ENCODE data around the gene DSCAM. TPM values are rescaled to one million over a fixed set of nuclear protein-coding genes. Genes with fewer than 3 reads are reported as not detected.

DSCAM gene
- total RNA-seq, 1 donor from 2014 or later: 0.21 TPM

GRCh38 chr21:40680311-40680710 lies 166.6 kb downstream of the DSCAM start:
- no peak overlapping the region for H3K4me3 Mint-ChIP-seq (ENCODE audit: unreplicated experiment)
- H3K27me3 Mint-ChIP-seq (ENCODE audit: unreplicated experiment): no peaks in the 10 kb centered on the region
- H3K36me3 Mint-ChIP-seq (ENCODE audit: low read depth, unreplicated experiment): peaks cover 10% of the 10 kb centered on the region
- no peaks in the 10 kb centered on the region for H3K4me1 Mint-ChIP-seq (ENCODE audit: unreplicated experiment)
- DNase-seq (ENCODE audit: low spot score): no peak
- TF ChIP-seq CTCF (IDR thresholded peaks at IDR 0.05; ENCODE audit: unreplicated experiment): no peak
- peaks cover 25% of the 10 kb centered on the region for H3K9me3 Mint-ChIP-seq (ENCODE audit: unreplicated experiment)
- no peak overlapping the region for H3K27ac Mint-ChIP-seq (ENCODE audit: unreplicated experiment)

- no peak for TF ChIP-seq CTCF (IDR thresholded peaks at IDR 0.05; ENCODE audit: unreplicated experiment)
- DNase-seq (ENCODE audit: low spot score): no peak
- no peak overlapping the region for H3K4me3 Mint-ChIP-seq (ENCODE audit: unreplicated experiment)
- no peaks in the 10 kb centered on the region for H3K4me1 Mint-ChIP-seq (ENCODE audit: unreplicated experiment)
- peaks cover 18% of the 10 kb centered on the region for H3K9me3 Mint-ChIP-seq (ENCODE audit: unreplicated experiment)
- H3K27ac Mint-ChIP-seq (ENCODE audit: unreplicated experiment): no peak overlapping the region
- peaks cover 6% of the 10 kb centered on the region for H3K36me3 Mint-ChIP-seq (ENCODE audit: low read depth, unreplicated experiment)
- no peaks in the 10 kb centered on the region for H3K27me3 Mint-ChIP-seq (ENCODE audit: unreplicated experiment)
These were observed 168.2 kb downstream of the DSCAM start for GRCh38 chr21:40678681-40679284.

- H3K36me3 Mint-ChIP-seq (ENCODE audit: low read depth, unreplicated experiment): no peaks in the 10 kb centered on the region
- no peak overlapping the region for H3K4me3 Mint-ChIP-seq (ENCODE audit: unreplicated experiment)
- DNase-seq (ENCODE audit: low spot score): no peak
- peaks cover 2% of the 10 kb centered on the region for H3K27me3 Mint-ChIP-seq (ENCODE audit: unreplicated experiment)
- no peak overlapping the region for H3K27ac Mint-ChIP-seq (ENCODE audit: unreplicated experiment)
- no peaks in the 10 kb centered on the region for H3K4me1 Mint-ChIP-seq (ENCODE audit: unreplicated experiment)
- H3K9me3 Mint-ChIP-seq (ENCODE audit: unreplicated experiment): peaks cover 19% of the 10 kb centered on the region
- no peak for TF ChIP-seq CTCF (IDR thresholded peaks at IDR 0.05; ENCODE audit: unreplicated experiment)
These were observed 171.9 kb downstream of the DSCAM start for GRCh38 chr21:40675017-40675416.

GRCh38 chr21:40672602-40673001 lies 174.4 kb downstream of the DSCAM start:
- H3K4me3 Mint-ChIP-seq (ENCODE audit: unreplicated experiment): no peak overlapping the region
- no peak for DNase-seq (ENCODE audit: low spot score)
- peaks cover 22% of the 10 kb centered on the region for H3K9me3 Mint-ChIP-seq (ENCODE audit: unreplicated experiment)
- H3K27me3 Mint-ChIP-seq (ENCODE audit: unreplicated experiment): peaks cover 2% of the 10 kb centered on the region
- peaks cover 2% of the 10 kb centered on the region for H3K36me3 Mint-ChIP-seq (ENCODE audit: low read depth, unreplicated experiment)
- no peak for TF ChIP-seq CTCF (IDR thresholded peaks at IDR 0.05; ENCODE audit: unreplicated experiment)
- H3K4me1 Mint-ChIP-seq (ENCODE audit: unreplicated experiment): no peaks in the 10 kb centered on the region
- H3K27ac Mint-ChIP-seq (ENCODE audit: unreplicated experiment): no peak overlapping the region

- Mint-ChIP-seq H3K27ac (ENCODE audit: unreplicated experiment) (no peak overlapping the region), H3K27me3 (ENCODE audit: unreplicated experiment) (peaks cover 2% of the 10 kb centered on the region), H3K36me3 (ENCODE audit: low read depth, unreplicated experiment) (peaks cover 7% of the 10 kb centered on the region), H3K9me3 (ENCODE audit: unreplicated experiment) (peaks cover 30% of the 10 kb centered on the region), H3K4me1 (ENCODE audit: unreplicated experiment) (no peaks in the 10 kb centered on the region), H3K4me3 (ENCODE audit: unreplicated experiment) (no peak overlapping the region)
- TF ChIP-seq CTCF (IDR thresholded peaks at IDR 0.05; ENCODE audit: unreplicated experiment): no peak
- no peak for DNase-seq (ENCODE audit: low spot score)
These were observed 175.2 kb downstream of the DSCAM start for GRCh38 chr21:40671716-40672115.

All from endothelial cell (in vitro differentiated cells).